Mesodermal cell (in vitro differentiated cells): ENCODE data around the gene WNT2.

ENCODE experiments used
- H3K27ac ChIP-seq: 2 replicates; pipeline ENCODE4 v1.7.0; 2013; ENCODE audit warnings: mild to moderate bottlenecking, low read depth, low read length, moderate library complexity; ENCODE audit not compliant: severe bottlenecking
- H3K36me3 ChIP-seq: 2 replicates; pipeline ENCODE4 v1.7.1; 2013; ENCODE audit warnings: mild to moderate bottlenecking, low read length, moderate library complexity; ENCODE audit not compliant: control insufficient read depth, insufficient read depth
- H3K4me1 ChIP-seq: one replicate; pipeline ENCODE4 v1.7.1; 2013; ENCODE audit warnings: mild to moderate bottlenecking, low read length; ENCODE audit not compliant: insufficient read depth, control insufficient read depth, poor library complexity, severe bottlenecking
- H3K4me3 ChIP-seq: 2 replicates; pipeline ENCODE4 v1.7.0; 2013; ENCODE audit warnings: low read length, control low read depth, mild to moderate bottlenecking; ENCODE audit not compliant: insufficient read depth, poor library complexity, severe bottlenecking; ENCODE audit errors: extremely low read depth
- H3K9me3 ChIP-seq: 2 replicates; pipeline ENCODE4 v1.7.1; 2013; ENCODE audit warnings: mild to moderate bottlenecking, low read length, moderate library complexity; ENCODE audit not compliant: control insufficient read depth
- WGBS, 2 experiments: methylation state at CpG; one replicate each; pipeline ENCODE4 v1.1.5; 2013; ENCODE audit warnings: missing lambda C conversion rate in 2 of 2; ENCODE audit not compliant: insufficient coverage in 2 of 2; 5-methylcytosine and 5-hydroxymethylcytosine counted together

WNT2 gene

GRCh38 chr7:117333168-117333567 is 10.3 kb upstream of the WNT2 start:
- H3K27ac ChIP-seq, result no peak overlapping the region
- H3K36me3 ChIP-seq, result no peaks in the 10 kb centered on the region
- no peak overlapping the region for H3K4me3 ChIP-seq
- H3K9me3 ChIP-seq, result no peaks in the 10 kb centered on the region
- no peaks in the 10 kb centered on the region for H3K4me1 ChIP-seq

DNA sequence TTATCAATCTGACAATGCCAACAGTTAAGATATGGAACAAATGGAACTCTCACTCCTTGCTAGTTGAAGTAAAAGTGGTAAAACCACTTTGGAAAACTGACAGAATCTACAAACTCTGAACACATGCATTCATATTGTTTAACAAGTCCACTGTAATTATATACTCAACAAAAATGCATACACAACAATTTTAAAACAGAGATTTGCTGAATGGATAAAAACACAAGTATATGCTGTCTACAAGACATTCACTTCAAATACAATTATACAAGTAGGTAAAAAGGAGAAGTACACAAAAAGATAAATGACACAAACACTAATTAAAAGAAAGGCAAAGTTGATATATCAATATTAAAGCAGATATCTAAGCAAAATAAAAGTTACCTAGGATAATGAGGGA is 9.2 kb upstream of the WNT2 start:
- Histone ChIP-seq H3K4me1 (no peaks in the 10 kb centered on the region), H3K9me3 (no peaks in the 10 kb centered on the region), H3K27ac (no peak overlapping the region), H3K36me3 (no peaks in the 10 kb centered on the region), H3K4me3 (no peak overlapping the region)

DNA sequence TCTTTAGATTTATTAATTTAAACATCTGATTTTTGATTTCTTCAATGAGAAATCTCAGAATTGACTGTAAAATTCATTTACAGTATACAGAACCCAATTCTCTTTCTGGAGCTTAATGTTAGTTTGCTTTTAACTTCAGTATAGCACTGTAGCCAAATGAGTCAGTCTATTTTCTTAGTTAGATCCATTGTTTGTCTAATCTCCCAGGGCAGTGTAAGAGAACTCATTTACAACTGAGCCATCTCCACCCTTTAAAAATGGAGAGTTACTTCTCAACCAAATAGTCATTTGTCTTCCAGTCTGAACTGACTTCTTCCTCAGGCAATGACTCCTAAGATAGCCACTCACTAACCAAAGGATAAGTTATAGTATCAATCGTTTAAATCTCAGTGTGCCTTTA is 3.0 kb upstream of the WNT2 start:
- H3K36me3 ChIP-seq, result no peaks in the 10 kb centered on the region
- H3K9me3 ChIP-seq, result no peaks in the 10 kb centered on the region
- 100% methylated on average over 1 of the region's 1 CpG; no CpG with 5 or more reads in 1 of the 2 experiments for WGBS, 2 experiments
- peaks cover 4% of the 10 kb centered on the region for H3K4me1 ChIP-seq
- no peak overlapping the region for H3K4me3 ChIP-seq
- no peak overlapping the region for H3K27ac ChIP-seq

DNA sequence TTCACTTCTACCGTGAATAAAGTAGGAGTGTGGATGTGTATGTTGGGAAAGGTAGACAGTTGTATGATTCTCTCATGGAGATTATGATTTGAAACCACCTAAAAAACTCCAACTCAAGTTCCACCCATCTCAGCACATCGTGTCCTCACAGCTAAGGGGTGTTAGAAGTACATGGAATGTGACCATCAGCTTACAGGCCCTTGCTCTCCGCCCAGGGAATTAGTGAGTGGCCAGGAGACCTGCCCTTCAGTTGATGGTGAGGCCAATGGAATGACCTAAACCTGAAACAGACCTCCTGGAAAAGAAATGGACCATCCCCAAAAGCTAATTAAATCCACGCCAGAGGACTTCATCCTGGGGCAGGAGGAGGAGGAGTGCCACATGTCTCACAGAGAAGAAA is 2.1 kb upstream of the WNT2 start:
- Histone ChIP-seq H3K9me3 (no peaks in the 10 kb centered on the region), H3K36me3 (no peaks in the 10 kb centered on the region), H3K4me3 (peak overlapping the region; percentile 39), H3K27ac (no peak overlapping the region), H3K4me1 (peaks cover 4% of the 10 kb centered on the region)
- WGBS, 2 experiments, result 100% methylated on average over 1 of the region's 4 CpGs; no CpG with 5 or more reads in 1 of the 2 experiments

- H3K4me1 ChIP-seq, result peaks cover 4% of the 10 kb centered on the region
- H3K9me3 ChIP-seq, result no peaks in the 10 kb centered on the region
- WGBS, 2 experiments, result 1 to 2% methylated on average over 34 to 48 of the region's 67 CpGs
- H3K27ac ChIP-seq, result no peak overlapping the region
- H3K4me3 ChIP-seq, result peak overlapping the region; percentile 39
- H3K36me3 ChIP-seq, result no peaks in the 10 kb centered on the region
These were observed 1.2 kb upstream of the WNT2 start for GRCh38 chr7:117323851-117324711.

GRCh38 chr7:117323305-117323850 is 520 bp upstream of the WNT2 start:
- WGBS, 2 experiments, result 1% methylated on average over 18 to 19 of the region's 25 CpGs
- H3K4me3 ChIP-seq, result peak overlapping the region; percentile 39
- peaks cover 4% of the 10 kb centered on the region for H3K4me1 ChIP-seq
- no peaks in the 10 kb centered on the region for H3K36me3 ChIP-seq
- no peak overlapping the region for H3K27ac ChIP-seq
- no peaks in the 10 kb centered on the region for H3K9me3 ChIP-seq

GRCh38 chr7:117320523-117320922 is 2.3 kb downstream of the WNT2 start:
- Histone ChIP-seq H3K36me3 (no peaks in the 10 kb centered on the region), H3K9me3 (no peaks in the 10 kb centered on the region), H3K27ac (no peak overlapping the region), H3K4me1 (peaks cover 4% of the 10 kb centered on the region), H3K4me3 (no peak overlapping the region)
- 87 to 90% methylated on average over 9 of the region's 10 CpGs for whole genome bisulfite sequencing, 2 experiments

DNA sequence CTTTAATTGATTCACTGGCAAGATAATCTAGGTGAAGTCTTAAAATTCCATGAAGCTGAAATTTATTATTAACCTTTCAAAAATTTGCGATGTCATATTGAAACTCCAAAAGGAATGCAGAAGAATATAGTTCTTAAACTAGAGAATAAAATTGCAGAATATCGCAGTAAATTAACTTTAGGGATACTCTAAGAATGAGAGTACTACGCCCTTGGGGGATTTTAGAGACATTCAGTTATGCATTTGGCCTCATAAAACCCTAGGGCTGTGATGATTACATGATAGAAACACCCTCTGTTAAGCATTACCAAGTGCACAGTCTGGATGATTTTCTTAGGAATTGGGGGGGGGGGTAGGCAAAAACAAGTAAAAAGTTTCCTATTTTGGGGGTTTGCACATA is 3.7 kb downstream of the WNT2 start:
- H3K4me1 ChIP-seq, result peaks cover 4% of the 10 kb centered on the region
- H3K27ac ChIP-seq, result no peak overlapping the region
- no peaks in the 10 kb centered on the region for H3K36me3 ChIP-seq
- no peak overlapping the region for H3K4me3 ChIP-seq
- no peaks in the 10 kb centered on the region for H3K9me3 ChIP-seq
- 85 to 100% methylated on average over 2 to 3 of the region's 3 CpGs for WGBS, 2 experiments

- H3K36me3 ChIP-seq, result no peaks in the 10 kb centered on the region
- no peaks in the 10 kb centered on the region for H3K4me1 ChIP-seq
- H3K27ac ChIP-seq, result no peak overlapping the region
- H3K9me3 ChIP-seq, result no peaks in the 10 kb centered on the region
- no peak overlapping the region for H3K4me3 ChIP-seq
These were observed 9.3 kb downstream of the WNT2 start for GRCh38 chr7:117313582-117313981.

- WGBS, 2 experiments, result 93 to 100% methylated on average over 1 to 3 of the region's 5 CpGs
These were observed 10.0 kb downstream of the WNT2 start for GRCh38 chr7:117312593-117313580.

More at GRCh38 chr7:117312593-117313580, 10.0 kb downstream of the WNT2 start:
- H3K4me1 ChIP-seq, result no peaks in the 10 kb centered on the region
- H3K4me3 ChIP-seq, result no peak overlapping the region
- H3K9me3 ChIP-seq, result no peaks in the 10 kb centered on the region
- no peak overlapping the region for H3K27ac ChIP-seq
- H3K36me3 ChIP-seq, result no peaks in the 10 kb centered on the region
